ENCODE data around the gene LRRC3B.

LRRC3B gene

DNA sequence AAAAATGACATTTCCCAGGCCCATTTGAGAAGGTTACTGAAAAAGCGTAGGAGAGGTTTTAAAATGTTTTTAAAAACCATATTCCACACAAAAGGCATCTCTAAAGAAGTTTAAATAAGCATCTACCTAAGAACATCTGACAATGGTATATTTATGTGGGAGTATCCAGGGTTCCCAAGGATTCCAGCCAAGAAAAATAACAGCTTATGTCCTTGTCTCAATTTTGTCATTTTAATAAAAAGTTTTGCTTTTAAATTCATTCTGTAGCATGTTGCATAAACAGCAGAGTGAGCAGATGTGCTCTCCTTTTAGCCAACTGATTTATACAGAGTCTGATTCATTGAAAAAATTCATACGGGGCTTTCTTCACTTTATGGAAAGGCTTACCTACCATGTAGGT, 129.9 kb downstream of the LRRC3B start:
- Mint-ChIP-seq H3K4me1 (no peaks in the 10 kb centered on the region), H3K36me3 (ENCODE audit: low read depth) (no peaks in the 10 kb centered on the region), H3K27ac (no peak overlapping the region), H3K4me3 (no peak overlapping the region), H3K9me3 (no peaks in the 10 kb centered on the region), H3K27me3 (ENCODE audit: low read depth, poor library complexity) (no peaks in the 10 kb centered on the region)
- TF ChIP-seq, protein P1, sequence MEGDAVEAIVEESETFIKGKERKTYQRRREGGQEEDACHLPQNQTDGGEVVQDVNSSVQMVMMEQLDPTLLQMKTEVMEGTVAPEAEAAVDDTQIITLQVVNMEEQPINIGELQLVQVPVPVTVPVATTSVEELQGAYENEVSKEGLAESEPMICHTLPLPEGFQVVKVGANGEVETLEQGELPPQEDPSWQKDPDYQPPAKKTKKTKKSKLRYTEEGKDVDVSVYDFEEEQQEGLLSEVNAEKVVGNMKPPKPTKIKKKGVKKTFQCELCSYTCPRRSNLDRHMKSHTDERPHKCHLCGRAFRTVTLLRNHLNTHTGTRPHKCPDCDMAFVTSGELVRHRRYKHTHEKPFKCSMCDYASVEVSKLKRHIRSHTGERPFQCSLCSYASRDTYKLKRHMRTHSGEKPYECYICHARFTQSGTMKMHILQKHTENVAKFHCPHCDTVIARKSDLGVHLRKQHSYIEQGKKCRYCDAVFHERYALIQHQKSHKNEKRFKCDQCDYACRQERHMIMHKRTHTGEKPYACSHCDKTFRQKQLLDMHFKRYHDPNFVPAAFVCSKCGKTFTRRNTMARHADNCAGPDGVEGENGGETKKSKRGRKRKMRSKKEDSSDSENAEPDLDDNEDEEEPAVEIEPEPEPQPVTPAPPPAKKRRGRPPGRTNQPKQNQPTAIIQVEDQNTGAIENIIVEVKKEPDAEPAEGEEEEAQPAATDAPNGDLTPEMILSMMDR (IDR thresholded peaks at IDR 0.05), result no peak
- no peak for DNase-seq

DNA sequence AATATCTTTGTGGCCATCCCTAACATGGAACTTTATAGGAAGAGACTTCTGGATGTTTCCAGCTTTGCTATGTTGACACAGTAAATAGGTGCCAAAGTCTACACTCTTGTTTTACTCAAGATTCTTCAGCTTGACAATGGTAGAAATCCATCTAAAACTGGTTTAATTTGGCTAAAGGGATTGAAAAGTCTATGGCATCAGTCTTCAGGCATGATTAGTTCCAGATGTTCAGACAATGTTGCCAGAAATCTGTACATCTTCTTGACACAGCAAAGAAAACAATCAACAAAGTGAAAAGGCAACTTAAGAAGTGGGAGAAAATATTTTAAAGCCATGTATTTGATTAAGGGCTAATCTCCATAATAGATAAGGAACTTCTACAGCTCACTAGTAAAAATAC, 130.5 kb downstream of the LRRC3B start:
- H3K36me3 Mint-ChIP-seq (ENCODE audit: low read depth), result no peaks in the 10 kb centered on the region
- no peaks in the 10 kb centered on the region for H3K4me1 Mint-ChIP-seq
- H3K27ac Mint-ChIP-seq, result no peak overlapping the region
- DNase-seq, result no peak
- TF ChIP-seq, protein P1 (IDR thresholded peaks at IDR 0.05), result no peak
- no peaks in the 10 kb centered on the region for H3K27me3 Mint-ChIP-seq (ENCODE audit: low read depth, poor library complexity)
- no peaks in the 10 kb centered on the region for H3K9me3 Mint-ChIP-seq
- no peak overlapping the region for H3K4me3 Mint-ChIP-seq

DNA sequence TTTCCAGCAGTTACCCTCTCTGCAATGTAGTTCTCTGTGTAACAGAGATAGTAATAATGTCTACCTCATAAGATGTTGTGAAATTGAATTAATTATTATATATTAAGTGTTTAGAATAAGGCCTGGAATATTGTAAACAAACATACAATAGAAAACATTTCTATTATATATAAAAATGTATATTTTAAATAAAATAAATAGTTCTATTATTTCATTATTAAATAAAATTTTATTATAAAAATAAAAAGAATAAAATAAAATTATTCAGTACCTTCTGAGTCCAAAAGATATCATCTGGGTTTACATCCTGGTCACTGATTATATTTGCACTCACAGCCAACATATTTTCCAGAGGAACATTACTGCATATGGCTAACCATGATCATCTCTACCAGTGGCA, 135.4 kb downstream of the LRRC3B start:
- Mint-ChIP-seq H3K9me3 (no peaks in the 10 kb centered on the region), H3K4me3 (no peak overlapping the region), H3K36me3 (ENCODE audit: low read depth) (no peaks in the 10 kb centered on the region), H3K4me1 (no peaks in the 10 kb centered on the region), H3K27ac (no peak overlapping the region), H3K27me3 (ENCODE audit: low read depth, poor library complexity) (no peaks in the 10 kb centered on the region)
- TF ChIP-seq, protein P1 (IDR thresholded peaks at IDR 0.05), result no peak
- no peak for DNase-seq

All from nephron progenitor cell (in vitro differentiated cells).